Measurements from ENCODE around the gene DBNL. TPM values are rescaled to one million over a fixed set of nuclear protein-coding genes. Genes with fewer than 3 reads are reported as not detected.
A peak's percentile ranks its signal among the peaks of the same experiment; 100 is the strongest.

DBNL gene
- total RNA-seq, 3 donors from 2014 or later (not counting 1 experiment from before 2014, with no cell fraction given): 123 to 129 (median 129) TPM

- TF ChIP-seq CTCF (IDR thresholded peaks at IDR 0.05): no peak
- Mint-ChIP-seq H3K27me3 (ENCODE audit: low read depth in 2 of 2) (no peaks in the 10 kb centered on the region), H3K4me3 (no peak overlapping the region), H3K36me3 (no peaks in the 10 kb centered on the region), H3K4me1 (peaks cover 12 to 23% of the 10 kb centered on the region in 2 donors), H3K27ac (peak overlapping the region; percentile 41 to 62), H3K9me3 (no peaks in the 10 kb centered on the region)
- H3K9me3 ChIP-seq (ENCODE audit: control insufficient read depth, insufficient read depth, low read length): no peaks in the 10 kb centered on the region
- no peak overlapping the region for H3K4me3 ChIP-seq (ENCODE audit: low read length)
- intact Hi-C loops (cut with micrococcal nuclease): no loop called here
- peaks cover 36% of the 10 kb centered on the region for H3K4me1 ChIP-seq (ENCODE audit: control insufficient read depth, insufficient read depth, low read length)
- no peaks in the 10 kb centered on the region for H3K27me3 ChIP-seq (ENCODE audit: control insufficient read depth, insufficient read depth, low read length)
- ATAC-seq (no peak), DNase-seq (no peak)
- no peak overlapping the region for H3K27ac ChIP-seq (ENCODE audit: low read length)
- 74% methylated on average over 16 of the region's 16 CpGs for WGBS (ENCODE audit: insufficient coverage)
- H3K36me3 ChIP-seq (ENCODE audit: control insufficient read depth, insufficient read depth, low read length): peaks cover 36% of the 10 kb centered on the region
Measured at GRCh38 chr7:44063894-44064651, 19.6 kb downstream of the DBNL start.

DNA sequence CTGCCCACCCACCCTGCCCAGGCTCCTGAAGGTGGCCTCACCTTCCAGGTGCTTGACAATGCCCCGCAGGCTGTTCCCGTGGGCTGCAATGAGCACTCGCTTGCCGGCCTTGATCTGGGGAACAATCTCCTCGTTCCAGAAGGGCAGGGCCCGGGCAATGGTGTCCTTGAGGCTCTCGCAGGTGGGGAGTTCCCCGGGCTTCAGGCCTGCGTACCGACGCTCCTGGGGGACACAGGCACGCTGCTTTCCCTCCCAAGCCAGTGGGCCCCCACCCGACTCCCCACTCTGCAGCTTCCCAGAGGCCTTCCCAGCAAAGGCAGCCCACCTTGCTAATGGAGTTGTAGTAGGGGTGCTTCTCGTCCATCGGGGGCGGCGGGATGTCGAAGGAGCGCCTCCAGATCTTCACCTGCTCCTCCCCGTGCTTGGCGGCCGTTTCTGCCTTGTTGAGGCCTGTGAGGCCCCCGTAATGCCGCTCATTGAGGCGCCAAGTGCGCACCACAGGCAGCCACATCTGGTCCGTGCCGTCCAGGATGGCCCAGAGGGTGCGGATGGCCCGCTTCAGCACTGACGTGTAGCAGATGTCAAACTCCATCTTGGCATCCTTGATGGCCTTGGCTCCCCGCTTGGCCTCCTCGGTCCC lies 20.4 kb downstream of the DBNL start:
- DNase-seq: no peak
- H3K9me3 Mint-ChIP-seq: no peaks in the 10 kb centered on the region
- H3K36me3 ChIP-seq (ENCODE audit: control insufficient read depth, insufficient read depth, low read length): peaks cover 28% of the 10 kb centered on the region
- ATAC-seq: peak in 2 of 3 donors; percentile 31 to 34
- no peak for TF ChIP-seq CTCF (IDR thresholded peaks at IDR 0.05)
- no peaks in the 10 kb centered on the region for H3K27me3 Mint-ChIP-seq (ENCODE audit: low read depth in 2 of 2)
- peaks cover 29% of the 10 kb centered on the region for H3K4me1 ChIP-seq (ENCODE audit: control insufficient read depth, insufficient read depth, low read length)
- H3K27ac Mint-ChIP-seq: peak overlapping the region in 1 of 2 donors; percentile 70
- peak overlapping the region; percentile 19 for H3K27ac ChIP-seq (ENCODE audit: low read length)
- no peaks in the 10 kb centered on the region for H3K9me3 ChIP-seq (ENCODE audit: control insufficient read depth, insufficient read depth, low read length)
- no peak overlapping the region for H3K4me3 Mint-ChIP-seq
- no peaks in the 10 kb centered on the region for H3K27me3 ChIP-seq (ENCODE audit: control insufficient read depth, insufficient read depth, low read length)
- peaks cover 12 to 23% of the 10 kb centered on the region in 2 donors for H3K4me1 Mint-ChIP-seq
- 39% methylated on average over 33 of the region's 33 CpGs for WGBS (ENCODE audit: insufficient coverage)
- H3K4me3 ChIP-seq (ENCODE audit: low read length): no peak overlapping the region
- H3K36me3 Mint-ChIP-seq: no peaks in the 10 kb centered on the region
- intact Hi-C loops (cut with micrococcal nuclease): no loop called here

- 43% methylated on average over 14 of the region's 14 CpGs for WGBS (ENCODE audit: insufficient coverage)
- Mint-ChIP-seq H3K4me3 (no peak within 1 kb of the TSS), H3K36me3 (no peaks in the 10 kb centered on the region), H3K27ac (peak within 1 kb of the TSS; percentile 29 to 70), H3K4me1 (peaks cover 12 to 23% of the 10 kb centered on the region in 2 donors), H3K9me3 (no peaks in the 10 kb centered on the region), H3K27me3 (ENCODE audit: low read depth in 2 of 2) (no peaks in the 10 kb centered on the region)
- ATAC-seq (peak; percentile 38 to 68 (median 51)), DNase-seq (no peak)
- intact Hi-C loops (cut with micrococcal nuclease): no loop called here
- Histone ChIP-seq H3K4me3 (ENCODE audit: low read length) (no peak within 1 kb of the TSS), H3K27me3 (ENCODE audit: control insufficient read depth, insufficient read depth, low read length) (no peaks in the 10 kb centered on the region), H3K4me1 (ENCODE audit: control insufficient read depth, insufficient read depth, low read length) (peaks cover 22% of the 10 kb centered on the region), H3K36me3 (ENCODE audit: control insufficient read depth, insufficient read depth, low read length) (peaks cover 22% of the 10 kb centered on the region), H3K27ac (ENCODE audit: low read length) (peak within 1 kb of the TSS; percentile 19), H3K9me3 (ENCODE audit: control insufficient read depth, insufficient read depth, low read length) (no peaks in the 10 kb centered on the region)
- TF ChIP-seq CTCF (IDR thresholded peaks at IDR 0.05): no peak
Measured at GRCh38 chr7:44065431-44066110, 21.1 kb downstream of the DBNL start, which contains the start of gene PGAM2. Gene PGAM2 (minus strand): TSS chr7:44065567. CDS start chr7:44065529, 38 bp downstream.

Measured in natural killer cell (primary cell).